GM19099 (cell line): Measurements from ENCODE around the gene NR3C2.

Source experiments
- POLR2A ChIP-seq: IDR thresholded peaks from 3 replicates; pipeline ENCODE4 v1.6.1; 2011; ENCODE audit warnings: low read depth; ENCODE audit not compliant: insufficient read length; ENCODE audit errors: extremely low read depth

NR3C2 gene

DNA sequence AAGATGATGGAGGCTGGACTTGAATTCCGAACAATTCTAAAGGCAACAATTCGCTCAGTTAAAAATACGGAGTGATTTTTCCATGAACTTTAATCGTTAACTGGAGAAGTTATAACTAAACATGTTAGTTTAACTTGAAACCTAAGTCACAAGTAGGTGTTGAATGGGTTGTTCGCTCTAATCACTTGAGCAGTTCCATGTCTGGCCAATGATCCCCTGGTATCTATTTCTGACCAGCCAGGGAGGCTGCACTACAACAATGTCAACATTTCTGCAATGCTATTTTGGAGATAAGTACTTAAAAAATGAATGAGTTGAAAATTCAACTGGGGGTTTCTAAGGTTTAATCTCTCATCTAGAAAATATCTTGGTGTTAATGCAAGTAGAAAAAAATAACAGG, 112.5 kb downstream of the NR3C2 start:
- no peak for TF ChIP-seq POLR2A

DNA sequence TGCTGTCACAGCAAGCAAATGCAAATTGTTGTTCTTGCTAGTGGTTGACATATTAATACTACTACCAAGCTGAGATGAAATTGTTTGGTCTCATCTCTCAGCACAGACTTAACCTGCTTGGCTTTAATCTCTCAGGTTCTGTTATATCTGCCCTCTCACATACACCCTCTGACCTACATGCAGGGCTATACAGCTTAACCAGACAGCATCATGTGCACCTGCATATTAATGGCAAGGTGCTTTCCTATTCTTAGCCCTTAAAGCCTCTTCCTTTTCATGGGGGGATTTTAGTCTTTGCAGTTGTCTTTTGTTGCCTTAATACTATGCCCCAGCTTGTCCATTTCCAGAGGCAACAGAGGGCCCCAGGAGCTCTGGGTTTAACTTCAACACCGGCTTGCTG, 114.5 kb downstream of the NR3C2 start:
- no peak for TF ChIP-seq POLR2A

DNA sequence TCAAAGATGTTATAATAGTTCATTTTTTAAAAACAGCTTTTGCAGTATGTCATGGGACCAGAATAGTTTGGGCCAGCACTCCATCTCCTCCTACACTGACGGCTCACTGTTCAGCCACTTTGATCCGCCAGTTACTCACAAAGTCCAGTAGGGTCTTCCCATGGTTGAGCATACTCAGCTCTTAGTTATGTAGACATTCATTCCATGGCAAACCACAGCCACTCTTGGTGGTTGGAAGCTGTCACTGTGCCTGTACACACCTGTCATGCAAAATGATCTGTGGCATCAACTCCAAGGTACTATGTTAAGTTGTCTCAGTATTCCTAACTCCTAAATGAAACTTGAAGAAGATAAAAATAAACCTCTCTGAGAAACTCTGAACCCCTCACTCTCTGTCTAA, 127.2 kb downstream of the NR3C2 start:
- TF ChIP-seq POLR2A: no peak

DNA sequence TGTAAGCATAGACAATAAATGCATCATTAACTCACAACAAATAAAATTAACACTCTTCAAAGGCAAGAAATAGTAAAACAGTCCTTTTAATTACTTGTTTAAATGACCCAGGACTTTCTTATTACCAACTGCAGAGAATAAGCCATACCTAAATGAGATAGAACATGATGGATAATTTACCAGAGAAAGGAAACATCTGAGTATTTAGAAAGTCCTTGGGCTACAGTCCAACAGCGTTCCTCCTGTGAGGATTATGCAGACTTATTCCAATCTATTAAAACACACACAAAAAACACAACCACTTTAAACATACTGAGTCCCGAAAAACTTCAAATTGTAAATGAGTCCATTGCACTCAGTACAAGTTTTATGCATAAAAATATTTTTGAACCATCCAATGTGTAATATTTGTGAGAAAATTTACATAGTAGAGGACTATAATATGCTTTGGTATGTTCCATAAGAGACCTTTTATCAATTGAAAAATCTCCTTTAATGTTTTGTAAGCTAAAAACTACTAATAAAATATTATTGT, 129.2 kb downstream of the NR3C2 start:
- no peak for TF ChIP-seq POLR2A

DNA sequence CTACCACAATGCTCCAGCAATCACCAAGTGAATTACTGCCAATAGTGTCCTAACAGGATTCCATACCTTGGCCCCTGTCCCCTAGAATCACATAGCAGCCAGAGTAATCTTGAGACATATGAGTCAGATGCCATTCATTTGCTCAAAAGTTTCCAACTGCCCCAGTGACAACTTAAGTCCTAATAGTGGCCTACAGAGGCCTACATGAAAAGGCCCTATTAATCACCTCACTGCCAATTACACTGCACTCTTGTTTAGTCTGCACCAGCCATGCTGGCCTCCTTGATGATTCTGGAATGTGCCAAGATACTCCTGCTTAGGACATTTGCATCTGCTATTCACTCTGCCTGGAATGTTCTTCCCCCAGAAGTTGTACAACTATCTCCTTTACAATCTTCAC, 130.7 kb downstream of the NR3C2 start:
- TF ChIP-seq POLR2A: no peak

DNA sequence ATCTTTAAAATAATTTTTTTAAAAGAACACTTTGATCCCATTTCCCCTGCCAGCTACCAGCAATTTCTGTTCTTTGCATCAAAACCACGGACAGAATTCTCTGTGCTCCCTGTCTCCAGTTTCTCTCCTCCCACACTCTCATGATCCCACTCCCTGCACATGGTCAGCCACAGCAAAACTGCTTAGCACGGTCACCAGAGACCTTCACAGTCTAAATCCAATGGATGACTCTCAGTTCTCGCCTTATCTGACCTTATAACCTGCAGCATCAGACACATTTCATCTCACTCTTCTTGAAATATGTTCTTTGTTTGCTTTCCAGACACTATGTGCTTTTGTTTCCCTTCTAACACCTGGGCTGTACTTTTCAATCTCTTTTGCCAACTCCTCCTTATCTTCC, 131.5 kb downstream of the NR3C2 start:
- no peak for TF ChIP-seq POLR2A

DNA sequence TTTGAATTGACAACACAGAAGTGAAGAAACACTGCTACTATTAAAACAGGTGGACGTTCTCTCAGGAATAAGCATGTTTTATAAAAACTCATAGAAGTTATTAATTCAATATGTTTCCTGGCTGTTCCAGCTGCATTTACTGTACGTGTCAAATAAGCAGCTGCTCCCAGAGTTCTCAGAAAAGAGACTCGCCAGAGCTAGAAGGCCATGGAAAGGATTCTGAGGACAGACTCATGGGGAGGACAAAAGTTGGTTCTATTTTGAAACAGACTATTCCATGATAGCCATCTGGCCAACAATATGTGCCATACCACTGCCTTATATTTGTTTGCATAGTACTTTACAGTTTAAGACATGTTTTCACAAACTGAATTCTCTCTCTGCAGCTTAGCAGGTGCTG, 136.5 kb downstream of the NR3C2 start:
- no peak for TF ChIP-seq POLR2A

DNA sequence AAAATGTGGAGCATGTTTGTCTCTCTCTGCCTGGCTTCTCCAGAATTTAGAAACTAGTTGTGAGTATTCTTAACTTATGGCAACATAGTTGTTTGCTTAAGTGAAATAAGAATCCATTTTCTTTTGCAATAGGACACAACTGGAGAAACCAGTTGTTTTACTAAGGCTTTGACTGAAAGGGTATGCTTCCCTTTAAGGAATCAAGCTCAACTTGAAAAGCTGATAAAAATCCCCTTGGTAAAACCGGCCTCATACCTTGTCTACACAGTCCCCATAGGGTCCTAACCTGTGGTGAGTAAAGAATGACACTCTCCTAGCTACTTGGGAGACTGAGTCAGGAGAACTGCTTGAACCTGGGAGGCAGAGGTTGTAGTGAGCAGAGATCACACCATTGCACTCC, 139.8 kb downstream of the NR3C2 start:
- TF ChIP-seq POLR2A: no peak

DNA sequence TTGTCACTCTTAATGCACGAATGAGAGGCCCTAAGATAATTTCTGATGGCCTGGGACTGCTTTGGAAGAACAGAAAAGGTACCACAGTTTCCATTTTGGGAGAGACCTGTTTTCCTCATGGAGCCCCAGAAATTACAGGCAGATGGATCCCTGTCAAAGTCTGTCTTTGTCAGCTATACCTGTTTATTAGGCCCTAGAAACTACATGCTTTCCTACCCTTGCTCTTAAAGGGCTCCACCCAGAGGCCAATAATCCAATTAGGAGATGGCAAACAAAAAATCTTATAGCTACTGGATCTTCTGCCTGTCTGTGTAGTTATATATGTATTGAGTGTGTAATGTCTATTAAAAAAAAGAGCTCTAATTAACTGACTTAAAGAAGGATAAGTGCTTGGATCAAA, 141.3 kb downstream of the NR3C2 start:
- no peak for TF ChIP-seq POLR2A

DNA sequence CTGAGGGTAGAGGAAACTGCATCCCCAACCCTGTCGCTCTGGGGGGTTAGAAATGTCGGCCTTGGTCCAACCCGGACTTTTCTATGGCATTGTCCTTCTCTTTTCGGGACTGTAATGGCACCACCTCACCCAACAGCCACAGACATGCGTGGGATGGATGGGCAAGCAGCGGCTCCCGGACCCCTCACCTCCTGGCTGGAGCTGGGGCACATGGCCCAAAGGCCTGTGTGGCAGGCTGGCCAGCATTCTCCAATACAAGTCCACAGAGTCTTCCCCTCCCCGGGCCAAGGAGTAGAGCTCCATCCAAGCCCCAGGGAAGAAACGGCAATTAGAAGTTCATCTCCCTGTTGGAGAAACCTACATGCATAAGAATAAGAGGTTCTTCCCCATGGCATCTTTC, 142.9 kb downstream of the NR3C2 start:
- TF ChIP-seq POLR2A: no peak

DNA sequence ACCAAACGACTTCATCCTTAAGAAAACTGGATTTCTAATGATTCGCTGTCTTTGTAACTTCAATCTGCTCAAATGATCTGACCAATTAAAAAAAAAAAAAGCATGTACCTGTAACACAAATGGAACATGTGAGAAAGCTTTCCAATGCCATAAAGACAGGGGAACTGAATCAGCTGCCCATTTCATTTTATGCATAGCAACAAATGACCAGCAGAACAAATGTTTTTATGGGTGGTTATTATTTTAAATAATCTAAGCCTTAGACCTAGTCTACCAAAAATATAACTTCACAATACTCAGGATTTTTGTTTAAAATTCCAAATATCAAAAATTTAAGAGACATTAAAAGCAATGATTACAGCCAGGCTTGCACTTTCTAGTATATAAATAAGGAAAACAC, 145.7 kb downstream of the NR3C2 start:
- TF ChIP-seq POLR2A: no peak

DNA sequence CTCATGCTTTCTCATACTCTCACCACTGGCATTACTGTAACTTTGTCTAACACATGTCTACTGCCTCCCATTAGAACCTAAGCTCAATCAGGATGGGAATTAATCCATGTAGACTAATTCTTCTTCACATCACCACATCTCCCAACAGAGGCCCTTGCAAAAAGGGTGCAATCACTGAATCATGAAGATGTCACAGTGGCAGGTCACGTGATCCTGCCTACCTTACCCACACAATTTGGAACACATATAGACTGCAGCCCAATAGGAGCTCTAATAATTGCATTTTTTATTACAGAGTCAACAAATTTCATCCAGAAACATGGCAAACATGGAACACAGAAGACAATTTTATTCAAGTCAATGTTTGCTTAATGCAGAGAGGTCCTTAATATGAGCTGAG, 146.6 kb downstream of the NR3C2 start:
- TF ChIP-seq POLR2A: no peak

DNA sequence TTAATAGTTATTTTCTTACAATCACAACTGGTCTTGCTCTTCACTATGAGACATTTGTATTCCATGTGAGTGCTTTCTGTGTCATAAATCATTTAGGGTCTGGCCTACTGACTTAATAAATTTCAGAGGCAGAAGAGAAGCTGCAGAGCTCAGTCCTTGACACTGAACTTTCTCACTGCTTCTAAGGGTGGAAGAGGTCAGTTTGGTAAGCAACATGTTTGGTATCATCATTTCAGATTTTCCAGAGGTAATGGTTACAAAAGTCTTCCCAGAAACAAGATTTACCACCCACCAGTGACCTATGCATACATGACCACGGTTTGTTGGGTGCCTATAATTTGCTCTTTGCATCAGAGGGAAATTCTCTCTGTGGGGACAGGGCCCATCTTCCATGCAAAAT, 148.6 kb downstream of the NR3C2 start:
- TF ChIP-seq POLR2A: no peak

DNA sequence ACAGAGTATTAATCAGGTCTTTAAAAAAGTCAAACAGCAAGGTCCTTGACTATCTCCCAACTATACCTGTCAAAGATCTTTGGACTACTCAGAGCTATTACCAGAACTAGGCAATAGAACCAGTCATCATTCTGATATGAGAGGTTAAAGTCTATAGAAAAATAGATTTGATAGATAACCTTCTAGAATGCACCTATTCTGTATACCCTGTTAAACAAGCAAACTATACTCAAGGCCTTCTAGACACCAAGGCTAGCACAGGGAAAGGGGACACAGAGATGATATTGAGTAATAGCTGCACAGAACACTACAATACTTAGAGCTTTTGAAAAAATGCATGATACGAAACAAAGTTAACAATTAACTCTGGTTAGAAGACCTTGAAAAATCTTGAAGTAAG, 149.5 kb downstream of the NR3C2 start:
- no peak for TF ChIP-seq POLR2A

DNA sequence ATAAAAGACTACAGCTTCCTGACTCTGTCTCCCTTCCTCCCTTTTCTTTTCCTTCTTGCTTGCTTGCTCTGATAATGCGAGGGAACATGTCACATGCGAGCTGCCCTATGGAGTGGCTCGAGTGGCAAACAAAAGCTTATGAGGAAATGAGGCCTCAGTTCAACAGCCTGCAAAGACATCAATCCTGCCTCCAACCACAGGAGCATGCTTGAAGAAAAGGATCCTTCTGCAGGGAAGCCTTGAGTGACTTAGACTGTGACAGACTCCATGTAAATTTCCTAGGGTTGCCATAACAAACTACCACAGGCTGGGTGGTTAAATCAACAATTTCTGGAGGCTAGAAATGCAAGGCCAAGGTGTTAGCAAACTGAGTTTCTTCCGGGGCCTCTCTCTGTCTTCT, 152.5 kb downstream of the NR3C2 start:
- TF ChIP-seq POLR2A: no peak

DNA sequence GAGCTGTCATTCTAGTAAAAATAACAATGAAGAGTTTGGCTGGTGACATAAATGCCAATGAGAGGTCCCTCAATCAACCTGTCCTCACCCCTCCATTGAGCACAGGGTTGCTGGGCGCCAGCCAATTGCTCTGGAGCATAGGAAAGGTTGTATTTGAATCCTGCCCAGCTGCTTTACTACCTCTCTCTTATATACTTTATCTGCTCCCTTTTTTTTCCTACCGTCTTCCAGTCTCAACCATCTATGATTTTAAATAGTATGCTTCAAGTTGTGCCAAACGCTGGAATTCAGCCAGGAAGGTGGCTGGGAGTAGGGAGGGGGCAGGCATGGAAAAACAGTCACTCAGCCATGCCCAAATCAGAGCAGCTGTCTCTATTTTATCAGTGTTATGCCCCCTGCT, 153.8 kb downstream of the NR3C2 start:
- TF ChIP-seq POLR2A: no peak

DNA sequence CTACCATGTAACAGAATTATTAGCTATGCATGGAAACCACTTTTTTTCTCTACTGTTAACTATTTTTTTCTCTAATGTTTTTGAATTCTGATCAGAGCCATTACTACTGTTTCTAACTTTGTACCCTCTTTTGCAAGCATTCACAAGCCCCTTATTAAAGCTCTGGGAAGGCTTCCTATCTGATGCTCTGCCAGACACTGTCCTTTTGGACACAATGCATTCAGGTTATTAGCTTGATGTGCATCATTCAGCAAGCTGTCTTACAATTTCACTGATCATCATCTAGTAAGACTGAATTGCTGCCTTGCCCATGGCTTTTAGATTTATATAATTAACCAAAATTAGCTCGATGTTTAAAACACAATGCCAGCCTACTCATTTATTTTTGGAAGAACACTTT, 155.1 kb downstream of the NR3C2 start:
- no peak for TF ChIP-seq POLR2A

DNA sequence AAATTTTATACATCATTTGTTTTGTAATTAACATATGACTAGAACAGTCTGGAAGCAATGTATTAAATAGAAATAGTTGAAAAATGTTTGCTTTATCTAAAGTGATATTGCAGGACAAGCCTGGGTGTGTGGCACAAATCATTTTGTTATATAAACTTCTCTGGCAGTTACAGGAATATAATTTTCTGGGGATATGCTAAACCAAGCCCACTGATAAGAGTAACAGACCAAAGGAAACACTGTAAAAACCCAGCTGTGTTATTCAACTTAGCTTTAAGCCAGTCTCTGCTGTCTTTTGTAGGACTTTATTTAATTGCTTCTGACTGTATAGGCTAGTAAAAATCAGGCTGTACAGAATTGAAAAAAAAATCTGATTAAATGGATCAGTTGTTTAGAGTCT, 156.2 kb downstream of the NR3C2 start:
- TF ChIP-seq POLR2A: no peak

DNA sequence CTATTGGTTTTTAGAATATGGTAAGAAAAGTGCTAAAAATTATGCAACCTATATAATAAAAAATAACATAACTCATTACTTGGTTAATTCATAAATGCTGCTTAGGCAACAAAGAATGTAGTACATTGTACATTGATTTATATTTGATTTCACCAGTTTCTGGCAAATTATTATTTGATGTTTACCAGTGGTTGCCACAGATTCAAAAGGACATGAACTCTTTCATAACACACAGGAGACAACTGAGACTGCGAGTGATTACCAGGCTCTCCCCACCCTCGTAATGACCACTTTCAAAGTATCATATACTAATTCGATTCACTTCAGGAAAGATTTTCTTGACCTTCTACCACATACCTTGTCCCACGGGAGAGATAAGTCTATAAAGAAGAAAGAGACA, 158.5 kb downstream of the NR3C2 start:
- TF ChIP-seq POLR2A: no peak

DNA sequence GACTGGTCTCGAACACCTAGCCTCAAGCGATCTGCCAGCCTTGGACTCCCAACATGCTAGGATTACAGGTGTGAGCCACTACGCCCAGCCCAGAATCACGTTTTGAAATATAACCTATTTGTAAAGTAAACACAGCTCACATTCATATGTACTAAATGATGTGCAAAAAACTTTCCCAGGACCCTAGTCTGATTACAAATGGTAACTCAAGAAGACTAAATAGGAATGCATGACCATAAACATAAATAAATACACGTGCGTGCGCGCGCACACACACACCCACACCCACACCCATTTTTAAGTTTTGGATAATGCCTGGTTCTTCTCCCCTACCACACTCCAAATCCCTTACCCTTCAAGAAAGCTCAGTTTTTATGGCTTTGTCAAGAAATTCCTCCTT, 163.9 kb downstream of the NR3C2 start:
- no peak for TF ChIP-seq POLR2A
